GM12878 (cell line): ENCODE measurements around the gene CHRNA3.

Source experiments
- CTCF ChIP-seq, 3 experiments: IDR thresholded peaks in 2 of 3; conservative IDR thresholded peaks in 1 of 3; 2 replicates each; pipeline ENCODE4 v1.5.1; 2011; ENCODE audit warnings: low read depth in 3 of 3, low read length in 3 of 3, mild to moderate bottlenecking in 3 of 3, control low read depth in 2 of 3, moderate library complexity in 2 of 3, inconsistent platforms in 1 of 3, mixed read lengths in 1 of 3; ENCODE audit not compliant: control insufficient read depth in 2 of 3, insufficient read depth in 1 of 3; ENCODE audit errors: extremely low read depth in 1 of 3
- ELK1 ChIP-seq: IDR thresholded peaks from 2 replicates; pipeline ENCODE4 v1.6.1; 2012; ENCODE audit warnings: low read depth, low read length, improper control_type of control experiment
- EP300 ChIP-seq, 2 experiments: fragments of 150-350 bp in 1 of 2; IDR thresholded peaks; 2 replicates each; pipeline ENCODE4 v1.6.1; 2011 to 2012; ENCODE audit warnings: low read depth in 2 of 2, low read length in 2 of 2, borderline replicate concordance in 1 of 2, improper control_type of control experiment in 1 of 2, inconsistent platforms in 1 of 2; ENCODE audit not compliant: control insufficient read depth in 1 of 2
- EZH2 ChIP-seq: IDR thresholded peaks from 2 replicates; pipeline ENCODE4 v1.6.1; 2012; ENCODE audit warnings: low read depth, mild to moderate bottlenecking, control low read depth, inconsistent platforms, low read length, borderline replicate concordance; ENCODE audit not compliant: control insufficient read depth
- NRF1 ChIP-seq: conservative IDR thresholded peaks from 2 replicates; pipeline ENCODE4 v1.6.1; 2011; ENCODE audit warnings: mild to moderate bottlenecking, low read depth, low read length, improper control_type of control experiment
- POLR2A ChIP-seq: IDR thresholded peaks from 2 replicates; pipeline ENCODE4 v1.6.1; 2011; ENCODE audit warnings: low read depth, mild to moderate bottlenecking, low read length
- RBBP5 ChIP-seq: fragments of 200-600 bp; sonication (generic); conservative IDR thresholded peaks from 2 replicates; pipeline ENCODE4 v1.6.1; 2016
- REST ChIP-seq: IDR thresholded peaks from 2 replicates; pipeline ENCODE4 v1.6.1; 2012; ENCODE audit warnings: mild to moderate bottlenecking, low read depth, low read length
- SIN3A ChIP-seq: IDR thresholded peaks from 2 replicates; pipeline ENCODE4 v1.6.1; 2012; ENCODE audit warnings: low read depth, low read length, improper control_type of control experiment
- SMC3 ChIP-seq: IDR thresholded peaks from 2 replicates; pipeline ENCODE4 v1.6.1; 2011; ENCODE audit warnings: low read length, improper control_type of control experiment, borderline replicate concordance
- ZBTB33 ChIP-seq: fragments of 450-650 bp; IDR thresholded peaks from 2 replicates; pipeline ENCODE4 v1.6.1; 2017; ENCODE audit warnings: mild to moderate bottlenecking
- ZNF24 ChIP-seq: fragments of 450-650 bp; IDR thresholded peaks from 2 replicates; pipeline ENCODE4 v1.6.1; 2017; ENCODE audit warnings: antibody characterized with exemption, mild to moderate bottlenecking
- ZSCAN29 ChIP-seq: fragments of 450-650 bp; IDR thresholded peaks from 2 replicates; pipeline ENCODE4 v1.6.1; 2017; ENCODE audit warnings: mild to moderate bottlenecking, moderate library complexity

GRCh38 chr15:78567531-78567930, 53.3 kb downstream of the CHRNA3 start:
- TF ChIP-seq SMC3 (no peak), EZH2 (no peak), CTCF (IDR thresholded peaks at IDR 0.05 in 2 of 3, conservative IDR thresholded peaks at IDR 0.05 in 1 of 3; ENCODE audit: control insufficient read depth in 2 of 3, extremely low read depth in 1 of 3, insufficient read depth in 1 of 3, low read depth in 3 of 3, low read length in 3 of 3) (no peak), REST (no peak), NRF1 (no peak), ZNF24 (no peak), ELK1 (no peak), RBBP5 (no peak), ZSCAN29 (no peak), SIN3A (no peak), ZBTB33 (no peak), EP300 (IDR thresholded peaks at IDR 0.05; ENCODE audit: borderline replicate concordance in 1 of 2, control insufficient read depth in 1 of 2, low read depth in 2 of 2, low read length in 2 of 2) (no peak), POLR2A (no peak)
